Caco-2 (cell line): ENCODE measurements around the gene MMAB. TPM values are rescaled to one million over a fixed set of nuclear protein-coding genes. Genes with fewer than 3 reads are reported as not detected.

Experiments used
- BruUV-seq: library from RNA; stranded (reverse); fragments of 400-500 nt; replicated peaks from 2 replicates; lab custom pipeline; 2021; lab: Mats Ljungman, UMichigan
- CTCF ChIA-PET: fragments of 300-600 bp; sonication (Branson Sonifier 250); formaldehyde crosslinking; loops from one replicate; lab custom pipeline; 2022; ENCODE audit warnings: antibody characterized with exemption; lab: Charles Lee
- POLR2A ChIA-PET: fragments of 300-600 bp; sonication (Branson Sonifier 250); formaldehyde crosslinking; loops from one replicate; lab custom pipeline; 2022; ENCODE audit warnings: antibody characterized with exemption; lab: Charles Lee
- DNase-seq, 2 experiments: peaks; one replicate each; pipeline versions ENCODE4 v3.0.0 to v3.0.0-alpha.2; 2020 to 2022
- H3K27me3 ChIP-seq: replicated peaks from 2 replicates; pipeline ENCODE4 v1.6.0; 2011; ENCODE audit warnings: low read length; ENCODE audit not compliant: control insufficient read depth, insufficient read depth
- H3K36me3 ChIP-seq: 2 replicates; pipeline ENCODE4 v1.5.1; 2011; ENCODE audit warnings: low read length; ENCODE audit not compliant: control insufficient read depth, insufficient read depth
- H3K4me1 ChIP-seq: fragments of 250-450 bp; sonication (Bioruptor Pico); 2 replicates; pipeline ENCODE4 v1.5.1; 2020; ENCODE audit warnings: mild to moderate bottlenecking
- H3K4me3 ChIP-seq: 2 replicates; pipeline ENCODE4 v1.5.1; 2011; ENCODE audit warnings: low read depth, mild to moderate bottlenecking, control low read depth, low read length
- H3K9me3 ChIP-seq: fragments of 250-450 bp; sonication (Bioruptor Pico); 2 replicates; pipeline ENCODE4 v1.5.1; 2020; ENCODE audit warnings: mild to moderate bottlenecking, moderate library complexity
- H3K27ac Mint-ChIP-seq: one replicate; pipeline ENCODE4 v1.8.0; 2022; ENCODE audit warnings: mixed read lengths; ENCODE audit not compliant: unreplicated experiment
- H3K27me3 Mint-ChIP-seq: one replicate; pipeline ENCODE4 v1.8.0; 2022; ENCODE audit warnings: mixed read lengths; ENCODE audit not compliant: insufficient read depth, unreplicated experiment
- H3K36me3 Mint-ChIP-seq: one replicate; pipeline ENCODE4 v1.8.0; 2022; ENCODE audit warnings: mild to moderate bottlenecking, mixed read lengths; ENCODE audit not compliant: insufficient read depth, unreplicated experiment
- H3K4me1 Mint-ChIP-seq: one replicate; pipeline ENCODE4 v1.8.0; 2022; ENCODE audit warnings: low read depth, mixed read lengths; ENCODE audit not compliant: unreplicated experiment
- H3K4me3 Mint-ChIP-seq: one replicate; pipeline ENCODE4 v1.8.0; 2022; ENCODE audit warnings: mild to moderate bottlenecking, moderate library complexity, mixed read lengths; ENCODE audit not compliant: unreplicated experiment
- H3K9me3 Mint-ChIP-seq: one replicate; pipeline ENCODE4 v1.8.0; 2022; ENCODE audit warnings: mixed read lengths; ENCODE audit not compliant: unreplicated experiment
- CTCF ChIP-seq, 2 experiments: fragments of 200-600 bp in 1 of 2; IDR thresholded peaks; 1 replicate in 1 of 2; 2 replicates in 1 of 2; pipeline versions ENCODE4 v1.5.1 to v1.8.0; 2011 to 2022; ENCODE audit warnings: antibody characterized with exemption in 1 of 2, control low read depth in 1 of 2, inconsistent platforms in 1 of 2, low read depth in 1 of 2, low read length in 1 of 2, mild to moderate bottlenecking in 1 of 2, moderate library complexity in 1 of 2; ENCODE audit not compliant: insufficient read depth in 1 of 2, severe bottlenecking in 1 of 2, unreplicated experiment in 1 of 2
- intact Hi-C: fragments of 100-400 bp; cut with micrococcal nuclease; formaldehyde crosslinking; loops from one replicate; pipeline ENCODE4 v1.10.0; 2022; ENCODE audit not compliant: unreplicated experiment
- total RNA-seq: library from RNA; stranded (reverse); gene quantifications from 2 replicates; pipeline ENCODE4 v1.2.3, GENCODE V29; 2022

Gene MMAB
- total RNA-seq, 1 experiment from 2014 or later: 48.9 TPM

DNA sequence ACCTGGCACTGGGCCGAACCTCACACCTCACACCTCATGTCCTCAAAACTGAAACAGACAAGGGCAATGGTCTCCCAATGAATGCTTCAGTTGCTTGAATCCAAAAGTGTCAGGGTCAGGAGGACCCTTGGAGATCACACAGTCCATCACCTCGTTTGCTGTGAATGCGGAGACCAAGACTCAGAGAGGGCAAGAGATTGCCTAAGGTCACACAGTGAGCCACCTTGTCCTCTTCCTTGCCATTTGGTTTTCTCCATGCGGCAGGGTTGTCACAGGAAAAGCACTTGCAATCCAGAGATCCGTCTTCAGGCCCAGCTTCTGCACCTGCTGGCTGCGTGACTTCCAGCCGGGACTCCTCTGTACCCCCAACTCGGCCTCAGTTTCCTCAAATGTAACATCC is 28.3 kb upstream of the MMAB start:
- Mint-ChIP-seq H3K4me3 (no peak overlapping the region), H3K27ac (no peak overlapping the region), H3K9me3 (no peaks in the 10 kb centered on the region), H3K36me3 (peaks cover 12% of the 10 kb centered on the region), H3K4me1 (peaks cover 24% of the 10 kb centered on the region), H3K27me3 (no peaks in the 10 kb centered on the region)
- H3K36me3 ChIP-seq: no peaks in the 10 kb centered on the region
- intact Hi-C loops: no loop called here
- peaks cover 29% of the 10 kb centered on the region for H3K4me1 ChIP-seq
- no peaks in the 10 kb centered on the region for H3K9me3 ChIP-seq
- H3K4me3 ChIP-seq: no peak overlapping the region
- ChIA-PET POLR2A (no interaction called here), CTCF (no interaction called here)
- no peak for DNase-seq
- no peak for TF ChIP-seq CTCF (IDR thresholded peaks at IDR 0.05; ENCODE audit: insufficient read depth in 1 of 2, low read depth in 1 of 2, low read length in 1 of 2, severe bottlenecking in 1 of 2, unreplicated experiment in 1 of 2)
- no TSS peak for BruUV-seq
- no peaks in the 10 kb centered on the region for H3K27me3 ChIP-seq

GRCh38 chr12:109600995-109601394 is 27.7 kb upstream of the MMAB start:
- Mint-ChIP-seq H3K9me3 (no peaks in the 10 kb centered on the region), H3K36me3 (peaks cover 12% of the 10 kb centered on the region), H3K4me1 (peaks cover 24% of the 10 kb centered on the region), H3K27me3 (no peaks in the 10 kb centered on the region), H3K4me3 (no peak overlapping the region), H3K27ac (no peak overlapping the region)
- Histone ChIP-seq H3K27me3 (no peaks in the 10 kb centered on the region), H3K4me1 (peaks cover 29% of the 10 kb centered on the region), H3K4me3 (no peak overlapping the region), H3K36me3 (no peaks in the 10 kb centered on the region), H3K9me3 (no peaks in the 10 kb centered on the region)
- intact Hi-C loops: no loop called here
- TF ChIP-seq CTCF (IDR thresholded peaks at IDR 0.05; ENCODE audit: insufficient read depth in 1 of 2, low read depth in 1 of 2, low read length in 1 of 2, severe bottlenecking in 1 of 2, unreplicated experiment in 1 of 2): no peak
- ChIA-PET POLR2A (no interaction called here), CTCF (no interaction called here)
- BruUV-seq: no TSS peak
- no peak for DNase-seq

GRCh38 chr12:109600481-109600880 is 27.2 kb upstream of the MMAB start:
- Histone ChIP-seq H3K36me3 (no peaks in the 10 kb centered on the region), H3K9me3 (no peaks in the 10 kb centered on the region), H3K4me1 (peaks cover 29% of the 10 kb centered on the region), H3K4me3 (no peak overlapping the region), H3K27me3 (no peaks in the 10 kb centered on the region)
- TF ChIP-seq CTCF (IDR thresholded peaks at IDR 0.05; ENCODE audit: insufficient read depth in 1 of 2, low read depth in 1 of 2, low read length in 1 of 2, severe bottlenecking in 1 of 2, unreplicated experiment in 1 of 2): no peak
- BruUV-seq: no TSS peak
- ChIA-PET POLR2A (no interaction called here), CTCF (interaction anchor here (4.7 kb wide), 1 partner anchor 174 kb away, joined by 69 read pairs; no protein-coding TSS in a partner anchor)
- no peaks in the 10 kb centered on the region for H3K27me3 Mint-ChIP-seq
- H3K27ac Mint-ChIP-seq: no peak overlapping the region
- intact Hi-C loops: no loop called here
- DNase-seq: no peak
- H3K4me3 Mint-ChIP-seq: no peak overlapping the region
- H3K9me3 Mint-ChIP-seq: no peaks in the 10 kb centered on the region
- peaks cover 12% of the 10 kb centered on the region for H3K36me3 Mint-ChIP-seq
- peaks cover 21% of the 10 kb centered on the region for H3K4me1 Mint-ChIP-seq
